GM19043 (cell line): ENCODE results near the gene RPRD2.
A peak's percentile ranks its signal among the peaks of the same experiment; 100 is the strongest.

Experiments used
- ATAC-seq: cut with Tn5 transposase; IDR thresholded peaks from one replicate; pipeline ENCODE4 v1.9.1; 2021; ENCODE audit warnings: low read depth; ENCODE audit not compliant: unreplicated experiment

The RPRD2 gene

DNA sequence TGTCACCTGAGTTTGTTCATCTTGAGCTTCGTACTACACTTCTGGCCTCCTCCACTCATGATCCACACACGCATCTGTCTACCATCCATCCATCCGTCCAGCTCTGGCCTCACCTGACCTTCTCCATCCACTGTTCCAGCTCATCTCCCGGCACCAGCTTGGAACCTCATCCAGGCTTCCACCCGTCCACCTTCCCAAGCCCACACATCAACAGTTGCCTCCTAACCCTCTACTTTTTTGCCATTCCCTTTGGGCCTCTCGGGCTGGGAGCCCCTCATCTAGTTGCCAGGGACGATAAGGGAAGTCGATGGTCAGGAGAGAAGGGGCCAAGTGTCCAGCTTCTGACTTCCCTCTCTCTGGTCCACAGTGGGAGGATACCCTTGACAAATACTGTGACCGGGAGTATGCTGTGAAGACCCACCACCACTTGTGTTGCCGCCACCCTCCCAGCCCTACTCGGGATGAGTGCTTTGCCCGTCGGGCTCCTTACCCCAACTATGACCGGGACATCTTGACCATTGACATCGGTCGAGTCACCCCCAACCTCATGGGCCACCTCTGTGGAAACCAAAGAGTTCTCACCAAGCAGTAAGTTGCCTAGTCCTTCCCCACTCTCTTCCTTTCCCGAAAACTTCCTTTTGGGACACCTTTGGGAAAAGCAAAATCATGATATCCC lies 148.2 kb downstream of the RPRD2 start:
- ATAC-seq: no peak

DNA sequence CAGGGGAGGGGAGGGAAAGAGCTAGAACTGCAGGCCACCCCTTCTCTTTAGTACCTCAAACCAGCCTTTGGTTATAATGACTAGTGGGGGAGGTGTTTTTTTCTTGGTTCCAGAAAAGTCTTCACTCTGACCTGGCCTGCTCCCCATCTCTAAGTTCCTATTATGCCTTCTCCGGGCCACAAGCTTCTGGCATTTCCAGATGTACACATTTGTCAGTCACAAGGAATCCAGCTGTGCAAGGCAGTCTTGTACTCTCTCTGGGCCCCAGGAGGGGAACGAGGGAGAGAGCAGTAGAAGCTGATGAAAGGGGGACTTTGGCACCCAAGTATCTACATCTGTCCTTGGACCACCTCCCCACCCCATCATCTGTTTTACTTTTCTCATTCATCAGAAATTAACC lies 148.9 kb downstream of the RPRD2 start:
- no peak for ATAC-seq

DNA sequence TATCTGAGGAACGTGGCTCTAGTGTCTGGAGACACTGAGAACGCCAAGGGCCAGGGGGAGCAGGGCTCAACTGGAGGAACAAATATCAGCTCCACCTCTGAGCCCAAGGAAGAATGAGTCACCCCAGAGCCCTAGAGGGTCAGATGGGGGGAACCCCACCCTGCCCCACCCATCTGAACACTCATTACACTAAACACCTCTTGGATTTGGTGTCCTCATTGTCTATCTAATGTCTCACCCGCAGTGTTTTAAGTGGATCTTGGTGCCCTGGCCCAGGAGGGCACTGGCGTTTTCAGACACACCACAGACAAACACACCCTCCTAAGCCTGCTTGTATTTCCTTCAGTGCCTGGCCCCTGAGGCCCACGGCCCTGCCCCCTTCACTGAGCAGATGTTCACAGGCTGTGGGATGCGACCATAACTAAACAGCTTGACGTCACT lies 149.4 kb downstream of the RPRD2 start:
- no peak for ATAC-seq

DNA sequence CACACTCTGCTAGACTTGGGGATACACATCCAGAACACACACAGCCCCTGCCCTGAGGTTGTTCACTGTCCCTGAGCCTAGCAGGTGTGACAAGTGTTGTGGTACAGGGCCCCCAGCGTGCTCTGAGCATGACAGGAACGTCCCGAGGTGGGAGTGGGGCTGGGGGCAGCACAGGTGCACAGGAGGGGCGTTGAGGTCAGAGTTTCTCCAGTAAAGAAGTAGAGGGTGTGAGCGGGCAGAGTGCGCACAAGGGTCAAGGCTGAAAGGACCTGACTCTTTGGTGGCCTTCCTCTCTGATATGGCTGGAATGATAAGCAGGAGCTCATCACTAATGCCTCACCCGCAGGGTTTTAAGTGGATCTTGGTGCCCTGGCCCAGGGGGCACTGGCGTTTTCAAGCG lies 150.3 kb downstream of the RPRD2 start:
- no peak for ATAC-seq

DNA sequence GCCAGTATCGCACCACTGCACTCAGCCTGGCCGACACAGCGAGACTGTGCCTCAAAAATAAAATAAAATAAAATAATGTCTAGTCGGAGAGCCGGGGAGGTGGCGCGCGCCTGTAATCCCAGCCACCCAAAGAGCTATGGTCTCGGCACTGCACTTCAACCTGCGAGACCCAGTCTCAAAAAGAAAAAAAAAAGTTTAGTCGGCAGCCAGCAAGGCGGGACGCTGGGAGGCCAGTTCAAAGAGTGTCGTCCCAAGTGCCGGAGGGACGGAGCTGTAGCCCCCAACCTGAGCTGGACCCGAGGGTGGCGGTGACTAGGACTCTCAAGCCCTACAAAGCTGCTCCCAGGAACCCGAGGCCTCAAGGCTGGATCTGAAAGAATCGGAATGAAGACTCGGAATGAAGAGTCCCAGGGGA lies 151.0 kb downstream of the RPRD2 start:
- ATAC-seq: no peak

DNA sequence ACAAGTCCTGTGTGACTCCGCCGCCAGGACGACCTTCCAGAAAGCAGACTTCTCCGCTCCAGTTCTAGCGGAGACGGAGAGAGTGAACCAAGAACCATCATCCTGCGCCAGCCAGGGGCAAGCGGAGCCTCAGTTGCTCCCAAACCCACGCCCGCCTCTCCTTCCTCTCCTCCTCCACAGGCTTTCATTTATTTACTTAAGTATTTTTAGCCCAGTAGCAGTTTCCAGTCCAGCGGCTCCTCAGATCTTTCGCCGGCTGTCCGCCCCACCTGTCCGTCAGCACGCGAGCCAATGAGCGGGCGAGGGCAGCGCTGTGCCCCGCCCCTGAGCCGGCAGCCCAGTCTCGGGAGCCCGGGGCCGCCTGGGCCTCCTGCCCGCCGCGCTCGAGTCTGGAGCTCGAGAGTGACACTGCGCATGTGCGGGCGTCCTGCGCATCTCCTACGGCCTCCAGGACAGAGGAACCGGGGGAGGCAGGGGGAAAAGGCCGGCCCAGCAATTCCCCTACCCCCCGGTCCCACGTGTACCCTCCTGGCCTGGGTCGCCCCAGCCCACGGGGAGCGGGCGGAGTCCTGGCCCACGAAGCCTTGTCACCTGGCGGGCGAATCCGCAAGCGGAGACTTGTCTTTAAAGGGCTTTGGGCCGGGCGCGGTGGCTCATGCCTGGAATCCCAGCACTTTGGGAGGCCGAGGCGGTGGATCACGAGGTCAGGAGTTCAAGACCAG lies 151.5 kb downstream of the RPRD2 start, which contains the start of gene FALEC:
Gene FALEC (plus strand): TSS at position 425 of the 722 bp plus-strand sequence.
- peak; percentile 96 for ATAC-seq

DNA sequence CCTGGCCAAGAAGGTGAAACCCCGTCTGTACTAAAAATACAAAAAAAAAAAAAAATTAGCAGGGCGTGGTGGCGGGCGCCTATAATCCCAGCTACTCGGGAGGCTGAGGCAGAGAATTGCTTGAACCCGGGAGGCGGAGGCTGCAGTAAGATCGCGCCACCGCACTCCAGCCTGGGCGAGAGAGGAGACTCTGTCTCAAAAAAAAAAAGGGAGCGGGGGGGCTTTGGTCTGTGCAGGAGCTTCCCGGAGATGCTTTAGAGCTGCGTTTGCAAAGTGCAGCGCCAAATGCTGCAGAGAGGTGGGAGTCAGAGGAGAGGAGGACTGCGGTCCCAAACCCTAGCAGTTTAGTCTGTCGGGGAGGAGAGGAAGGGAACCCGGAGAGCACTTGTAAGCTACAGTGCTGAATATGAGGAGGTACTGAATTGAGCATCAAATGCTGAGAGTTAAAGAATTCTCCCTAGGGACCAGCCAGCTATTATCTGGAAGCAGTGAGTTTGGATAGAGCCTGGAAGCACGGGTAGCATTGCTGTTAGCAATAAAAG lies 152.2 kb downstream of the RPRD2 start:
- no peak for ATAC-seq

DNA sequence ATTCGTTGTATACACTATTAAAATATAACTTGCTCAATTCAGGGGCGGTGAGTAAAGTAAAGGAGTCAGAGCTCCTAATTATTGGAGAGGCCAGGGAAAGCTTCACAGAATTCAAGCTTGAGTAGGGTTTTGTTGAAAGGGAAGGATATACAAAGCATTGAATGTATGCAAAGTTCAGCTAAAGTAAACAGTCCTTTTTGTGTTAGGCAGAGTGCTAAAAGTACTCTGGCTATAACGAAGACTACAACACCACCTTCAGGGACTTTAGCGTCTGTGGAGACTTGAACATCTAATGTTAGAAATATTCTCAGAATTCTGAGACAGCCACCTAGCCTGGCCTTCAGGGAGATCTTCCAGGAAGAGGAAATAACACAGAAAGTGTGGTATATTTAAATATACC lies 152.7 kb downstream of the RPRD2 start:
- ATAC-seq: no peak

DNA sequence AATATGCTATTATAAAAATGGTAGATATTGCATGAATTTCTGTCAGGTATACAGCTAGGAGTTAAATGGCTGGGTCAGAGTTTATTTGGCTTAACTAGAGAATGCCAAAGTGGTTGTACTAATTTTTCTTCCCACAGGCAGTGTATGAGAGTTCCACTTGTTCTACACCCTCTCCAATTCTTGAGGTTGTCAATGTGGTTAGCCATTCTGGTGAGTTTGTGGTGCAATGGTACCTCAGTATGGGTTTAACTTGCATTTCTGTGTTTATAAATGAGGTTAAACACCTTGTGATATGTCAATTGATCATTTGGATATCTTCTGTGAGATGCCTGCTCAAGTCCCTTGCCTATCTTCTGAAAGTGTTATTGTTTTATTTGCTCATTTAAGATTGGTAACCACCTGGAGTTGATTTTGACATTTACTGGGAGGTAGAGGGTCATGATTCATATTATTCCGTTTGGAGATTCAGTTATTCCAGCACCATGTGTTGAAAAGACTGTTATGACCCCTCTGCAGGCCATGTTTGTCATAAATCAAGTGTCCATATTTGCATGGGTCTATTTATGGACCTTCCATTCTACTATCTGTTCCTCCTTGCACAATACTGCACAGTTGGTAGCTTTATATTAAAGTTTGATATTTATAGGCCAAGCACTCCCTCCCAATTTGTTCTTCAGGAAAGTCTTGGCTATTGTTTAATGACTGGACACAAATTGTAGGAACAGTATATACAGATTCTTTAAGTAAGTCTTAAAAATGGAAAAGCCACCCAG lies 157.4 kb downstream of the RPRD2 start:
- no peak for ATAC-seq

DNA sequence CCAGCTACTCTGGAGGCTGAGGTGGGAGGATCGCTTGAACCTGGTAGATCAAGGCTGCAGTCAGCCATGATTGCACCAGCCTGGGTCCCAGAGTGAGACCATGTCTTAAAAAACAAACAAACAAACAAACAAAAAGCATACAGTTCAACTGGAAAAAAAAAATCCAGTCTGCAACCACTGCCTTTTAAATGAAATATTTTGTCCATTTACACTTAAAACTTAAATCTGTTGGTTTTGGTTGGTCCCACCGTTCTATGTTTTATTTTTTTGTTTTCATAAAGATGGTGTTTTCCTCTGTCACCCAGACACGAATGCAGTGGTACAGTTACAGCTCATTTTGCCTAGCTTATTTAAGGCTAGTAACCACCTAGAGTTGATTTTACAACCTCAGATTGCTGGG lies 161.4 kb downstream of the RPRD2 start:
- no peak for ATAC-seq
